Superior temporal gyrus (tissue), 1 donor: Measurements from ENCODE around the gene WNT7A.

Experiments used
- DNase-seq: peaks from one replicate; pipeline ENCODE4 v3.0.0-alpha.2; 2016; ENCODE audit errors: extremely low spot score

WNT7A gene

GRCh38 chr3:13884851-13885703 is 5.2 kb upstream of the WNT7A start:
- no peak for DNase-seq

GRCh38 chr3:13883681-13884080 is 3.8 kb upstream of the WNT7A start:
- DNase-seq: no peak

DNA sequence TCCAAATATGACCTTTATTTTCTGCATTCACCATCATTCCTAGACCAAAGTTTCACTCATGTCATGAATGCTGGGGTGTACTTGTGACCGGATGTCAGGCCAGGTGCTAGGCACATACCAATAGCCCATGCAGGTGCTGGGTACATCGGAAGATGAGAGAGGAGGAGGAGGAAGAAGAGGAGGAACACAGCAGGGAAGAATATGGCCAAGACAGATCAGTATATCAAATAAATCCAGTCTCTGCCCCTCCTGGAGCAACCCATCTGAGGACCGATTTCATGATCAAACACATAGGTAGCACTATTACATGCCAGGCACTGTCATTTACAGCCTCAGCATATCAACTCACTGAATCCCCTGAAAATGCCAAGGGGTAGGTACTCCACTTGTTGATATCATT is 3.0 kb upstream of the WNT7A start:
- no peak for DNase-seq

- DNase-seq: no peak
Observed at GRCh38 chr3:13881536-13882410, 1.9 kb upstream of the WNT7A start.

- DNase-seq: no peak
Observed at GRCh38 chr3:13880811-13881156, 913 bp upstream of the WNT7A start.

GRCh38 chr3:13879102-13879945 is 547 bp downstream of the WNT7A start:
- no peak for DNase-seq

- DNase-seq: no peak
Observed at GRCh38 chr3:13878281-13879101, 1.4 kb downstream of the WNT7A start.

GRCh38 chr3:13877911-13878280 is 2.0 kb downstream of the WNT7A start:
- no peak for DNase-seq

DNA sequence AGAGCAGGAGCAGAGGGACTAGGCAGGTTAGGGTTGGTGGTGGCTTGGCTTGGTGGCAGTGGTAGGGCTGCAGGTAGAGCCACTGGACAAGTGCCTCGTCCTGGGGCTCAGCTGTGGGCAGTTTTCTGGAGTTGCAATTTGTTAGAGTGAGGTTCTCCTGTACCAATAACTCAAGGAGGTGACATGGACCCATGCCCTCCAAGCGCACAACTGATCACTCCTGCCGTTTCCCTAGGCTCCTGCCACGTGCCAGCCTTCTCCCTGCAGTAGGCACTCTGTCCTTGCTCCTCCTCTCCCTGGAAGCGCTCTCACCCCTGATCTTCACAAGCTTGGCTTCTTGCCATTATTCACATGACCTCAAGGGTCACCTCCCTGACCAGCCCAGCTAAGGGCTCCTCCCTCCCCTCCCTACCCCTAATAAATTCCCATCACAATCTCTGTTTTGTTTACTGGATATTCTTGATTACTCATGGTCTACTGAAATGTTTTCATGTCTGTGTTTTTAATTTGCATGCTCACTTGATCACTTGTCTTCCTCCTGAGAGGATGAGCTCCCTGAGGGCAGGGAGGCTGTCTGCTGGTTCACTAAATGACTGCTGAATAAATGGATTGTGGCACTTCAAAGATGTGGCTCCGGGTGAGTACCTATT is 3.3 kb downstream of the WNT7A start:
- no peak for DNase-seq

DNA sequence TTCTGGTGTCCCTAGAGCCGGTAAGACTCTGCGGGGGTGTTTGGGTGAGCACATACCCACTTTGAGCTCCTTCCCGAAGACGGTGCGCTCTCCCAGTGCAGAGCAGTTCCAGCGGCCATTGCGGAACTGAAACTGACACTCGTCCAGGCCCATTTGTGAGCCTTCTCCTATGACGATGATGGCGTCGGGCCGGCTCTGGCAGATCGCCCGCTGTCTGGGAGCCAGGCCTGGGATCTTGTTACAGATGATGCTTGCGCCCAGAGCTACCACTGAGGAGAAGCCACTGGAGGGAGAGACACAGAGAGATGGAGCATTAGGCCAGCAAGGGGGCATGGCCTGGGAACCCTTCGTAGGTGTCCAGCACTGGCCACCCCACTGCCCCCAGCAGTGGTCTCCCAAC is 5.0 kb downstream of the WNT7A start:
- no peak for DNase-seq

GRCh38 chr3:13873818-13874217 is 6.1 kb downstream of the WNT7A start:
- DNase-seq: no peak

GRCh38 chr3:13872451-13872850 is 7.4 kb downstream of the WNT7A start:
- DNase-seq: no peak

DNA sequence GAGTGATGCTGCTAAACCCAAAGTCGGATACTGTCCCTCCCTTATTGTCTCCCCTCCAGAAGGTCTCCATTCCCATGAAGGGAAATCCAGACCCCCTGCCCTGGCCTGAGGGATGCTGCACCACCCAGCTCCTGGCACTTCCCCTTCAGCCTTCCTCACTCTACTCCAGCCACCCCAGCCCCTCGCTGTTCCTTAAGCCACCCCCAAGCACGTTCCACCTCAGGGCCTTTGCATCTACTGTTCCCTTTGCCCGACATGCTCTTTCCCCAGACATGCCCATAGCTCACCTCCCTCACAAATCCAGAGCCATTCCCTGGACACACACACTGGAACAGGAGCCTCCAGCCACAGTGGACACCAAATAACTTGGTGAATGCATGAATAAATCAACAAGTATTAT is 8.1 kb downstream of the WNT7A start:
- no peak for DNase-seq

- no peak for DNase-seq
Observed at GRCh38 chr3:13870902-13871301, 9.0 kb downstream of the WNT7A start.

GRCh38 chr3:13869761-13870343 is 10.0 kb downstream of the WNT7A start:
- no peak for DNase-seq

GRCh38 chr3:13868844-13869724 is 10.8 kb downstream of the WNT7A start:
- DNase-seq: no peak

GRCh38 chr3:13867732-13868131 is 12.1 kb downstream of the WNT7A start:
- DNase-seq: peak; percentile 64

DNA sequence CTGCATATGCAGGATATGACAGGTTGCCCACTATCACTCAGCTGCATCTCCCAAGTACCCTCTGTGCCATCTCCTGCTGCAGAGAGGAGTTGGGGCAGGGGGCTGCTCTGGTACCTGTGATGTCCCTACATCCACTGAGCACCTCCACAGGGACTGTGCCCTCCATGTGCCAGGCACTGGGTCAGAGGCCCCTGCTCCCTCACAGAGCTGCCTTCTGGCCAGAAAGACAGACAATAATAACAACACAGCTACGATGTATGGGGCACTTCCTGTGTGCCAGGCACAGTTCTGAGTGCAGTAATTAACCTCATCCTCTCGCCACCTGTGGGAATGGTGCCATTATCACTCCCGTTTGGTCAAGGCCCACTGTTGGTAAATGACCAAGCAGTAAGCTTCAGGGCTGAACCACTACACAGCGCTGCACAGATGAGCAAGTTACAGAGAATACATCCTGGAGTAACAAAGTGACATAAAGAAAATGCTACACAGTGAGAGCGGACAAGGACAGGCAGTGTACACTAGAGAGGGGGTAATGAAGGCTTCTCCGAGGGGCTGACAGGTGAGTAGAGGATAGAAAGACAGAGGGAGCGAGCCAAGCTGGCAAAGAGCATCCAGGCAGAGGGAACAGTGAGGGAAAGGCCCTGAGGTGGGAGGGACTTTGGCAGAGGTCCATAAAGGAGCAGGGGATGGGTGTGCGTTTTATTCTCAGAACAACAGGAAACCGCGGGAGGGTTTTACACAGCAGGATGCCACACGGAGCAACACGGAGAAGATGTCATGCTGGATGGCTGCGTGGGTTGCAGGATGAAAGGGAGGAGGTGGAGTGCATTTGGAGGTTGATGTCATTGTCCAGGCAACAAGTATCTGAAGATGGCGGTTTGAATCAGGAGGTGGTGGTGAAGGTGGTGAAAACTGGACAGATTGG is 13.6 kb downstream of the WNT7A start:
- no peak for DNase-seq
